WTC11 (cell line): ENCODE data around the gene GLRA2.

Experiments used
- CREB1 ChIP-seq: sonication (generic); formaldehyde crosslinking; IDR thresholded peaks from 2 replicates; pipeline ENCODE4 v1.8.0; 2023; ENCODE audit warnings: mild to moderate bottlenecking, missing genetic modification reagents
- CREM ChIP-seq: sonication (generic); formaldehyde crosslinking; IDR thresholded peaks from 2 replicates; pipeline ENCODE4 v1.8.1; 2022; ENCODE audit warnings: mild to moderate bottlenecking, missing genetic modification reagents, moderate library complexity
- TF ChIP-seq, protein P1 (sequence below): fragments of 250-450 bp; sonication (Bioruptor Pico); IDR thresholded peaks from 2 replicates; pipeline ENCODE4 v2.1.2; 2022; ENCODE audit warnings: mild to moderate bottlenecking, moderate library complexity
- TF ChIP-seq, protein P2 (sequence below): sonication (generic); formaldehyde crosslinking; IDR thresholded peaks from 2 replicates; pipeline ENCODE4 v1.8.1; 2022; ENCODE audit warnings: low read depth, mild to moderate bottlenecking, moderate library complexity, missing genetic modification reagents, borderline replicate concordance
- TF ChIP-seq, protein P3 (sequence below): fragments of 200-600 bp; IDR thresholded peaks from 2 replicates; pipeline ENCODE4 v1.8.0; 2022; ENCODE audit warnings: antibody characterized with exemption

DNA sequence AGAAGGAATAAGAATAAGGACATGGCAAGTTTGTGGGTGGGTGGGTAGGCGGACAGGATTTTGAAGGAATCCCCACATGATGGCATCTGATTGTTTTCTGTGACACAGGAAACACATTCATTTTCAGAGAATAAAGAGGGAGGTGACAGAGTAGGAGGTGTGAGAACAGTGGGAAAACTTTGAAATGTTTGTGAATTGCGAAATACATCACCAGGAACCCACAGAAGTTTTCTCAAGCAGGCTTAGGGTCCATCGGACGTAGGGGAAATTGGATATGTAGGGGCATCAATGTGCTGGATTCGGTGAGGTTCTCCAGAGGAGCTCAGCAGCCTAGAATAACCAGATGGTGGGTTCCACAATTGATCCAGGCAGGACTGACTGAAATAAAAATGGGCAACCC lies 171.6 kb downstream of the GLRA2 start:
- TF ChIP-seq, protein P1, sequence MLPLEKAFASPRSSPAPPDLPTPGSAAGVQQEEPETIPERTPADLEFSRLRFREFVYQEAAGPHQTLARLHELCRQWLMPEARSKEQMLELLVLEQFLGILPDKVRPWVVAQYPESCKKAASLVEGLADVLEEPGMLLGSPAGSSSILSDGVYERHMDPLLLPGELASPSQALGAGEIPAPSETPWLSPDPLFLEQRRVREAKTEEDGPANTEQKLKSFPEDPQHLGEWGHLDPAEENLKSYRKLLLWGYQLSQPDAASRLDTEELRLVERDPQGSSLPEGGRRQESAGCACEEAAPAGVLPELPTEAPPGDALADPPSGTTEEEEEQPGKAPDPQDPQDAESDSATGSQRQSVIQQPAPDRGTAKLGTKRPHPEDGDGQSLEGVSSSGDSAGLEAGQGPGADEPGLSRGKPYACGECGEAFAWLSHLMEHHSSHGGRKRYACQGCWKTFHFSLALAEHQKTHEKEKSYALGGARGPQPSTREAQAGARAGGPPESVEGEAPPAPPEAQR: no peak
- TF ChIP-seq, protein P2, sequence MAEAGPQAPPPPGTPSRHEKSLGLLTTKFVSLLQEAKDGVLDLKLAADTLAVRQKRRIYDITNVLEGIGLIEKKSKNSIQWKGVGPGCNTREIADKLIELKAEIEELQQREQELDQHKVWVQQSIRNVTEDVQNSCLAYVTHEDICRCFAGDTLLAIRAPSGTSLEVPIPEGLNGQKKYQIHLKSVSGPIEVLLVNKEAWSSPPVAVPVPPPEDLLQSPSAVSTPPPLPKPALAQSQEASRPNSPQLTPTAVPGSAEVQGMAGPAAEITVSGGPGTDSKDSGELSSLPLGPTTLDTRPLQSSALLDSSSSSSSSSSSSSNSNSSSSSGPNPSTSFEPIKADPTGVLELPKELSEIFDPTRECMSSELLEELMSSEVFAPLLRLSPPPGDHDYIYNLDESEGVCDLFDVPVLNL (CRISPR knock-in tag): no peak
- TF ChIP-seq CREB1 (no peak), CREM (CRISPR knock-in tag) (no peak)
- TF ChIP-seq, protein P3, sequence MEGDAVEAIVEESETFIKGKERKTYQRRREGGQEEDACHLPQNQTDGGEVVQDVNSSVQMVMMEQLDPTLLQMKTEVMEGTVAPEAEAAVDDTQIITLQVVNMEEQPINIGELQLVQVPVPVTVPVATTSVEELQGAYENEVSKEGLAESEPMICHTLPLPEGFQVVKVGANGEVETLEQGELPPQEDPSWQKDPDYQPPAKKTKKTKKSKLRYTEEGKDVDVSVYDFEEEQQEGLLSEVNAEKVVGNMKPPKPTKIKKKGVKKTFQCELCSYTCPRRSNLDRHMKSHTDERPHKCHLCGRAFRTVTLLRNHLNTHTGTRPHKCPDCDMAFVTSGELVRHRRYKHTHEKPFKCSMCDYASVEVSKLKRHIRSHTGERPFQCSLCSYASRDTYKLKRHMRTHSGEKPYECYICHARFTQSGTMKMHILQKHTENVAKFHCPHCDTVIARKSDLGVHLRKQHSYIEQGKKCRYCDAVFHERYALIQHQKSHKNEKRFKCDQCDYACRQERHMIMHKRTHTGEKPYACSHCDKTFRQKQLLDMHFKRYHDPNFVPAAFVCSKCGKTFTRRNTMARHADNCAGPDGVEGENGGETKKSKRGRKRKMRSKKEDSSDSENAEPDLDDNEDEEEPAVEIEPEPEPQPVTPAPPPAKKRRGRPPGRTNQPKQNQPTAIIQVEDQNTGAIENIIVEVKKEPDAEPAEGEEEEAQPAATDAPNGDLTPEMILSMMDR: no peak
